Prostate gland (tissue), 2 donors: ENCODE results near the gene ENGASE. TPM values are rescaled to one million over a fixed set of nuclear protein-coding genes. Genes with fewer than 3 reads are reported as not detected.

Source experiments
- DNase-seq: peaks from one replicate; pipeline ENCODE4 v3.0.0-alpha.2; 2019; ENCODE audit warnings: low spot score
- H3K27ac ChIP-seq, 2 donors: fragments of 200-600 bp; sonication (generic); 2 replicates each; pipeline ENCODE4 v1.5.1; 2017 to 2019
- H3K27me3 ChIP-seq: fragments of 200-600 bp; sonication (generic); replicated peaks from 2 replicates; pipeline ENCODE4 v1.5.1; 2019; ENCODE audit not compliant: insufficient read depth
- H3K36me3 ChIP-seq, 2 donors: fragments of 200-600 bp; sonication (generic); 1 replicate in 1 of 2; 2 replicates in 1 of 2; pipeline versions ENCODE4 v1.5.1 to v1.8.1; 2017 to 2019
- H3K4me1 ChIP-seq: fragments of 200-600 bp; sonication (generic); replicated peaks from 2 replicates; pipeline ENCODE4 v1.5.1; 2019
- H3K4me3 ChIP-seq, 2 donors: fragments of 200-600 bp; sonication (generic); 2 replicates each; pipeline ENCODE4 v1.5.1; 2017 to 2019
- H3K9me3 ChIP-seq: fragments of 200-600 bp; sonication (generic); 2 replicates; pipeline ENCODE4 v1.5.1; 2017
- POLR2A ChIP-seq: fragments of 450-650 bp; IDR thresholded peaks from one replicate; pipeline ENCODE4 v1.6.1; 2016; ENCODE audit warnings: antibody characterized with exemption, mild to moderate bottlenecking
- POLR2AphosphoS5 ChIP-seq: sonication (generic); formaldehyde crosslinking; IDR thresholded peaks from one replicate; pipeline ENCODE4 v1.6.1; 2017; ENCODE audit warnings: antibody characterized with exemption
- WGBS: methylation state at CpG from one replicate; pipeline ENCODE4 v1.1.5; 2018; 5-methylcytosine and 5-hydroxymethylcytosine counted together
- intact Hi-C: fragments of 100-400 bp; cut with DNase I; formaldehyde crosslinking; loops from one replicate; pipeline ENCODE4 v1.14.2; 2022
- total RNA-seq, 2 donors: library from RNA; depleted of rRNA; stranded (reverse); fragments of >200 nt; gene quantifications; one replicate each; pipeline ENCODE4 v1.1.0, GENCODE V29; 2016
- TF ChIP-seq, protein P1 (sequence below), 4 experiments: fragments of 200-600 bp in 2 of 4; fragments of 450-650 bp in 2 of 4; sonication (generic) in 2 of 4; IDR thresholded peaks; 1 replicate in 3 of 4; 2 replicates in 1 of 4; pipeline ENCODE4 v1.5.1; 2016 to 2019; ENCODE audit warnings: antibody characterized with exemption in 4 of 4, mild to moderate bottlenecking in 2 of 4, moderate library complexity in 2 of 4

Gene ENGASE
- total RNA-seq, 2 donors from 2014 or later = 19.4 to 45.7 TPM

- no peak for TF ChIP-seq POLR2AphosphoS5
- TF ChIP-seq, protein P1, sequence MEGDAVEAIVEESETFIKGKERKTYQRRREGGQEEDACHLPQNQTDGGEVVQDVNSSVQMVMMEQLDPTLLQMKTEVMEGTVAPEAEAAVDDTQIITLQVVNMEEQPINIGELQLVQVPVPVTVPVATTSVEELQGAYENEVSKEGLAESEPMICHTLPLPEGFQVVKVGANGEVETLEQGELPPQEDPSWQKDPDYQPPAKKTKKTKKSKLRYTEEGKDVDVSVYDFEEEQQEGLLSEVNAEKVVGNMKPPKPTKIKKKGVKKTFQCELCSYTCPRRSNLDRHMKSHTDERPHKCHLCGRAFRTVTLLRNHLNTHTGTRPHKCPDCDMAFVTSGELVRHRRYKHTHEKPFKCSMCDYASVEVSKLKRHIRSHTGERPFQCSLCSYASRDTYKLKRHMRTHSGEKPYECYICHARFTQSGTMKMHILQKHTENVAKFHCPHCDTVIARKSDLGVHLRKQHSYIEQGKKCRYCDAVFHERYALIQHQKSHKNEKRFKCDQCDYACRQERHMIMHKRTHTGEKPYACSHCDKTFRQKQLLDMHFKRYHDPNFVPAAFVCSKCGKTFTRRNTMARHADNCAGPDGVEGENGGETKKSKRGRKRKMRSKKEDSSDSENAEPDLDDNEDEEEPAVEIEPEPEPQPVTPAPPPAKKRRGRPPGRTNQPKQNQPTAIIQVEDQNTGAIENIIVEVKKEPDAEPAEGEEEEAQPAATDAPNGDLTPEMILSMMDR (IDR thresholded peaks at IDR 0.05) = no peak
- WGBS = 89% methylated on average over 6 of the region's 6 CpGs
- no peak for DNase-seq
- Histone ChIP-seq H3K36me3 (no peaks in the 10 kb centered on the region), H3K27ac (no peak overlapping the region), H3K27me3 (no peaks in the 10 kb centered on the region), H3K4me3 (no peak overlapping the region), H3K4me1 (no peaks in the 10 kb centered on the region), H3K9me3 (no peaks in the 10 kb centered on the region)
- intact Hi-C loops = no loop called here
Observed at GRCh38 chr17:79050551-79050950, 24.1 kb upstream of the ENGASE start.

DNA sequence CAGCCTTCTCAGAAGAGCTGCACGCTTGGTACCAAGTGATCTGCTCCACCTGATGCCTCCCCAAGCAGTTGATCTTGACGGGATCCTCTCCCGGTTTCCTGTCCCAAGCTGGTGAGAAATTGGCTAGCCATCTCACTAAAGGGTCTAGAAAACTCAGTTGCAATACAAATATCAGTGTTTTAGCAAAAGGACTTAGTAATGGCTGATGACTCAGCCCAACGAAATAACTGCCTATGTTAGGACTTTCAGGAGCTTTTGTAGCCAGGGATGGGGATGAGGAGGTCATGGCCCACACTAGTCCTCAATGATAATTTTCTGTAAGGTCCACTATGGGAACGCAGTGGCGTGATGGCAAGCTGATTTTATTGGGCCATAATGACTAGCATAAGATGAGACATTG lies 23.3 kb upstream of the ENGASE start:
- Histone ChIP-seq H3K4me1 (no peaks in the 10 kb centered on the region), H3K4me3 (no peak overlapping the region), H3K36me3 (no peaks in the 10 kb centered on the region), H3K27ac (no peak overlapping the region), H3K27me3 (no peaks in the 10 kb centered on the region), H3K9me3 (no peaks in the 10 kb centered on the region)
- no peak for DNase-seq
- 90% methylated on average over 6 of the region's 6 CpGs for WGBS
- intact Hi-C loops = no loop called here
- TF ChIP-seq POLR2A (no peak), POLR2AphosphoS5 (no peak)
- TF ChIP-seq, protein P1 (IDR thresholded peaks at IDR 0.05) = no peak

DNA sequence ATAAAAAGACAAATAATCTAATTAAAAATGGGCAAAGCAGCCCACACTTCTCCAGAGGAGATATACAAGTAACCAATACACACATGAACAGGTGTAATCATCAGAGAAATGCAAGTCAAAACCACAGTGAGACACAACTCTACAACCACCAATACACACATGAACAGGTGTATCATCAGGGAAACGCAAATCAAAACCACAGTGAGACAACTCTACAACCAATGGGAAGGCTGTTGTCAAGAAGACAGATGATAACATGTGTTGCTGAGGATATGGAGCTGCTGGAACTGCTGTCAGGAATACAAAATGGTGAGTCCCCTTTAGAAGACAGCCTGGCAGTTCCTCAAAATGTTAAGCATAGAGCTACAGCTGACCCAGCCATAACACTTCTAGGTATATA lies 22.5 kb upstream of the ENGASE start:
- WGBS = 84% methylated on average over 1 of the region's 1 CpG
- Histone ChIP-seq H3K27ac (no peak overlapping the region), H3K27me3 (no peaks in the 10 kb centered on the region), H3K4me1 (no peaks in the 10 kb centered on the region), H3K36me3 (no peaks in the 10 kb centered on the region), H3K4me3 (no peak overlapping the region), H3K9me3 (no peaks in the 10 kb centered on the region)
- no peak for DNase-seq
- TF ChIP-seq POLR2A (no peak), POLR2AphosphoS5 (no peak)
- TF ChIP-seq, protein P1 (IDR thresholded peaks at IDR 0.05) = no peak
- intact Hi-C loops = no loop called here

- TF ChIP-seq, protein P1 (IDR thresholded peaks at IDR 0.05) = no peak
- TF ChIP-seq POLR2AphosphoS5 = no peak
- no peak for TF ChIP-seq POLR2A
- Histone ChIP-seq H3K27me3 (no peaks in the 10 kb centered on the region), H3K4me1 (no peaks in the 10 kb centered on the region), H3K9me3 (no peaks in the 10 kb centered on the region), H3K4me3 (no peak overlapping the region), H3K36me3 (no peaks in the 10 kb centered on the region), H3K27ac (no peak overlapping the region)
- intact Hi-C loops = no loop called here
- 94% methylated on average over 2 of the region's 2 CpGs for WGBS
- no peak for DNase-seq
Observed at GRCh38 chr17:79053251-79053925, 21.2 kb upstream of the ENGASE start.

DNA sequence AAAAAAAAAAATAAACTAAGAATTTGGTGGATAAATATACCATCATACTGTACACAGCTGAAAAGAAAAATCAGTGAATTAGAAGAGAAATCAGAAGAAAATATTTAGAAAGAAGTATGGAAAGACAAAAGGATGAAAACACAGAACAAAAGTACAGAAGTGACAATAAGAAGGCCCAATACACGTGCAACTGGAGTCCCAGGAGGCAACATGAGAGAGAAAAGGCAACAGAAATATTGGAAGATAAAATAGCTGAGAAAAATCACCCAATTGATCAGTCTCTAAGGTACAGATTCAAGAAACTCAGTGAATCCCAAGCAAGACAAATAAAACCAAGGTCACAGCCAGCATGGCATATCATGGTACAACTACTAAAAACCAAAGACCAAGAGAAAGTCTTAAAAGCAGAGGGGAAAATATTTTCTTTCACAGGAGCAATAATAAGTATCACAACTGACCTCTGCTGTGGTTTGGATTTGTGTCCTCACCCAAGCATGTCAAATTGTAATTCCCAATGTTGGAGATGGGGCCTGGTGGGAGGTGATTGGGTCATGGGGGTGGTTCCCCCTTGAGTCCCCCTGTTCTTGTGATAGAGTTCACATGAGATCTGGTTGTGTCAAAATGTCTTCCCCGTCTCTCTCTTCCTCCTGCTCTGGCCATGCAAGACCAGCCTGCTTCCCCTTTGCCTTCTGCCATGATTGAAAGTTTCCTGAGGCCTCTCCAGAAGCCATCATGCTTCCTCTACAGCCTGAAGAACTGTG lies 20.2 kb upstream of the ENGASE start:
- no peak for DNase-seq
- 87% methylated on average over 2 of the region's 2 CpGs for WGBS
- no peak overlapping the region for H3K27ac ChIP-seq
- H3K9me3 ChIP-seq = no peaks in the 10 kb centered on the region
- intact Hi-C loops = no loop called here
- H3K4me3 ChIP-seq = no peak overlapping the region
- TF ChIP-seq POLR2A (no peak), POLR2AphosphoS5 (no peak)
- TF ChIP-seq, protein P1 (IDR thresholded peaks at IDR 0.05) = no peak
- no peaks in the 10 kb centered on the region for H3K36me3 ChIP-seq
- H3K27me3 ChIP-seq = no peaks in the 10 kb centered on the region
- H3K4me1 ChIP-seq = no peaks in the 10 kb centered on the region
